K562 (cell line): ENCODE measurements around the gene SLC7A8. TPM values are rescaled to one million over a fixed set of nuclear protein-coding genes. Genes with fewer than 3 reads are reported as not detected.

ENCODE experiments used
- ATAC-seq: fragments of 200-7000 bp; cut with Tn5 transposase; 3 replicates; pipeline ENCODE4 v1.9.1; 2020; ENCODE audit warnings: moderate library complexity
- BruUV-seq: library from RNA; stranded (reverse); fragments of 400-500 nt; replicated peaks from 2 replicates; lab custom pipeline; 2021; lab: Mats Ljungman, UMichigan
- CTCF ChIA-PET: fragments of 300-600 bp; formaldehyde crosslinking; extraction: SDS; loops from one replicate; lab custom pipeline; 2021; ENCODE audit warnings: low intra/inter-chr PET ratio; lab: Yijun Ruan, JAX
- POLR2A ChIA-PET: fragments of 300-600, 350-650 bp; sonication (Branson Sonifier 250); formaldehyde crosslinking; extraction: SDS; loops from one replicate; lab custom pipeline; 2021; ENCODE audit warnings: antibody characterized with exemption, inconsistent platforms; lab: Yijun Ruan, JAX
- DNase-seq, 4 experiments: peaks; one replicate each; pipeline versions ENCODE4 v3.0.0 to v3.0.0-alpha.2; 2011 to 2018; ENCODE audit warnings: low spot score in 3 of 4, mixed read lengths in 3 of 4; ENCODE audit errors: extremely low read depth in 1 of 4
- FAIRE-seq: peaks from 2 replicates; lab custom pipeline; 2011; peaks lifted over from hg19 to GRCh38; lab: Jason Lieb, UNC
- H2AFZ ChIP-seq: 2 replicates; pipeline ENCODE4 v1.6.0; 2011; ENCODE audit warnings: low read depth, low read length, control low read depth, inconsistent platforms
- H3K27ac ChIP-seq: fragments of 200-600 bp; 3 replicates; pipeline ENCODE4 v1.8.0; 2011; ENCODE audit warnings: low read depth, mild to moderate bottlenecking, control low read depth, inconsistent platforms, low read length, moderate library complexity, mixed read lengths; ENCODE audit errors: extremely low read depth
- H3K27me3 ChIP-seq, 2 experiments: fragments of 300-600 bp in 1 of 2; 2 replicates in 1 of 2; 3 replicates in 1 of 2; pipeline versions ENCODE4 v1.6.0 to v1.8.0; 2011; ENCODE audit warnings: inconsistent platforms in 2 of 2, low read length in 2 of 2, mild to moderate bottlenecking in 1 of 2, mixed read lengths in 1 of 2, moderate library complexity in 1 of 2; ENCODE audit not compliant: control insufficient read depth in 2 of 2, insufficient read depth in 2 of 2
- H3K36me3 ChIP-seq: fragments of 300-600 bp; 3 replicates; pipeline ENCODE4 v1.8.0; 2011; ENCODE audit warnings: mild to moderate bottlenecking, low read length, inconsistent platforms; ENCODE audit not compliant: control insufficient read depth, insufficient read depth
- H3K4me1 ChIP-seq, 2 experiments: fragments of 200-600 bp in 1 of 2; replicated peaks in 1 of 2; 2 replicates in 1 of 2; 3 replicates in 1 of 2; pipeline versions ENCODE4 v1.5.1 to v1.8.0; 2011; ENCODE audit warnings: inconsistent platforms in 2 of 2, low read length in 2 of 2, mild to moderate bottlenecking in 1 of 2, mixed read lengths in 1 of 2, moderate library complexity in 1 of 2; ENCODE audit not compliant: control insufficient read depth in 2 of 2, insufficient read depth in 2 of 2
- H3K4me2 ChIP-seq: 2 replicates; pipeline ENCODE4 v1.6.1; 2011; ENCODE audit warnings: low read length, control low read depth, inconsistent platforms, mixed read lengths; ENCODE audit not compliant: insufficient read depth
- H3K4me3 ChIP-seq: fragments of 200-600 bp; sonication (generic), shearing (Covaris generic); 2 replicates; pipeline ENCODE4 v1.5.1; 2016; ENCODE audit warnings: control low read depth, inconsistent platforms
- H3K79me2 ChIP-seq: fragments of 200-600 bp; 3 replicates; pipeline ENCODE4 v1.8.0; 2011; ENCODE audit warnings: low read length, inconsistent platforms; ENCODE audit not compliant: control insufficient read depth, insufficient read depth
- H3K9ac ChIP-seq, 2 experiments: 2 replicates each; pipeline versions ENCODE4 v1.6.0 to v1.6.1; 2011; ENCODE audit warnings: low read depth in 2 of 2, low read length in 2 of 2, control low read depth in 1 of 2, inconsistent platforms in 1 of 2, mild to moderate bottlenecking in 1 of 2, mixed read lengths in 1 of 2; ENCODE audit not compliant: insufficient read depth in 1 of 2
- H3K9me1 ChIP-seq: one replicate; pipeline ENCODE4 v1.6.0; 2011; ENCODE audit warnings: inconsistent platforms, mild to moderate bottlenecking, low read length, moderate library complexity; ENCODE audit not compliant: control insufficient read depth, insufficient read depth
- H3K9me3 ChIP-seq: replicated peaks from 2 replicates; pipeline ENCODE4 v1.5.1; 2011; ENCODE audit warnings: low read depth, low read length, inconsistent platforms; ENCODE audit not compliant: control insufficient read depth, insufficient read depth
- H4K20me1 ChIP-seq: replicated peaks from 2 replicates; pipeline ENCODE4 v1.6.1; 2011; ENCODE audit warnings: low read length, inconsistent platforms, mixed read lengths; ENCODE audit not compliant: control insufficient read depth, insufficient read depth
- BRD4 ChIP-seq: fragments of 200-600 bp; sonication (generic); IDR thresholded peaks from 2 replicates; pipeline ENCODE4 v1.6.1; 2017; ENCODE audit warnings: inconsistent platforms
- CHD1 ChIP-seq: fragments of 200-600 bp; sonication (generic); IDR thresholded peaks from one replicate; pipeline ENCODE4 v1.6.1; 2012; ENCODE audit warnings: mild to moderate bottlenecking, moderate library complexity, low read length, inconsistent platforms
- ETV6 ChIP-seq, 3 experiments: fragments of 150-350 bp in 1 of 3; sonication (generic) in 1 of 3; formaldehyde crosslinking in 1 of 3; IDR thresholded peaks; 2 replicates each; pipeline versions ENCODE4 v1.6.1 to v1.8.0; 2014 to 2022; ENCODE audit warnings: borderline replicate concordance in 2 of 3, low read depth in 2 of 3, antibody characterized with exemption in 1 of 3, low read length in 1 of 3, mild to moderate bottlenecking in 1 of 3, missing genetic modification reagents in 1 of 3
- KDM1A ChIP-seq, 2 experiments: fragments of 450-650 bp; IDR thresholded peaks; 2 replicates each; pipeline ENCODE4 v1.6.1; 2016; ENCODE audit warnings: mild to moderate bottlenecking in 2 of 2
- ZNF274 ChIP-seq: IDR thresholded peaks from 2 replicates; pipeline ENCODE4 v1.6.1; 2011; ENCODE audit warnings: low read depth, mild to moderate bottlenecking, low read length, moderate library complexity, borderline replicate concordance
- ZNF311 ChIP-seq: fragments of 250-450 bp; sonication (Bioruptor Pico); IDR thresholded peaks from 2 replicates; pipeline ENCODE4 v1.4.0; 2020; ENCODE audit warnings: mild to moderate bottlenecking, moderate library complexity
- WGBS: fragments of 100-300 bp; shearing (Covaris generic); methylation state at CpG from one replicate; pipeline ENCODE4 v1.1.6; 2016; ENCODE audit warnings: low coverage, mixed read lengths; ENCODE audit not compliant: insufficient coverage; ENCODE audit errors: missing lambda C conversion rate; 5-methylcytosine and 5-hydroxymethylcytosine counted together
- in situ Hi-C: fragments of 300-500 bp; cut with MboI; formaldehyde crosslinking; loops from 4 replicates; pipeline ENCODE4 v1.15.0; 2018; ENCODE audit warnings: inconsistent platforms, mixed read lengths
- intact Hi-C: fragments of 100-400 bp; cut with micrococcal nuclease; formaldehyde crosslinking; loops from 2 replicates; pipeline ENCODE4 v1.14.2; 2022
- polyA plus RNA-seq, 8 experiments: library from polyadenylated mRNA; depleted of rRNA in 4 of 8; stranded (reverse) in 5 of 8; unstranded in 3 of 8; fragments of >200 nt; fragmentation: Nextera tagmentation in 2 of 8; fragmentation: Illumina TruSeq in 1 of 8; extraction: Ambion mirVana in 2 of 8; extraction: Trizol in 1 of 8; gene quantifications; 2 replicates each; pipeline versions ENCODE4 v1.2.1 to v1.2.3, GENCODE V29; 2011 to 2014; ENCODE audit warnings: inconsistent platforms in 1 of 8, missing spikeins in 1 of 8
- total RNA-seq, 7 experiments: library from RNA; depleted of rRNA in 6 of 7; stranded (reverse); fragments of >200 nt in 6 of 7; fragmentation: Illumina TruSeq in 2 of 7; extraction: Trizol in 2 of 7; gene quantifications; 2 replicates each; pipeline versions ENCODE4 v1.2.1 to v1.2.3, GENCODE V29; 2011 to 2021; ENCODE audit warnings: low replicate concordance in 1 of 7

Gene SLC7A8
- total and polyA plus RNA-seq, 9 of the 15 experiments (the other 6 are each of a cell fraction or from before 2014, with no cell fraction given): 2.0 to 33.0 (median 6.0) TPM

- H3K4me1 ChIP-seq: peaks cover 50 to 70% of the 10 kb centered on the region in 2 experiments
- H3K9ac ChIP-seq: 0 out of 4 replicates have a peak overlapping the region, but pooled peaks of 1 of the 2 experiments have one; percentile 38
- H2AFZ ChIP-seq: no peak overlapping the region
- no peaks in the 10 kb centered on the region for H3K9me1 ChIP-seq
- BruUV-seq: no TSS peak
- H3K27ac ChIP-seq: no peak overlapping the region
- no peaks in the 10 kb centered on the region for H4K20me1 ChIP-seq
- CTCF ChIA-PET: interaction anchor here (1.3 to 7.4 kb wide), 5 partner anchors 64 to 258 kb away, joined by 3 to 310 read pairs (median 19); partner anchors contain the start of genes PPP1R3E and SLC7A8
- H3K79me2 ChIP-seq: no peaks in the 10 kb centered on the region
- WGBS: 86% methylated on average over 6 of the region's 6 CpGs
- no peaks in the 10 kb centered on the region for H3K9me3 ChIP-seq
- in situ Hi-C loops (loop anchor here (5.0 kb wide), 1 partner anchor 65 kb away; no protein-coding TSS in a partner anchor), intact Hi-C loops (loop anchor here (5.0 kb wide), 3 partner anchors 45 to 440 kb away; partner anchors contain the start of gene PPP1R3E)
- POLR2A ChIA-PET: interaction anchor here (0.6 to 1.5 kb wide), 2 partner anchors 31 to 56 kb away, joined by 3 read pairs; no protein-coding TSS in a partner anchor
- no peak for FAIRE-seq
- no peak for DNase-seq
- no peak for ATAC-seq
- no peak overlapping the region for H3K4me3 ChIP-seq
- H3K27me3 ChIP-seq: no peaks in the 10 kb centered on the region
- H3K36me3 ChIP-seq: no peaks in the 10 kb centered on the region
- TF ChIP-seq BRD4: no peak
- TF ChIP-seq ZNF311 (CRISPR knock-in tag): no peak
- no peak for TF ChIP-seq ETV6 (IDR thresholded peaks at IDR 0.05; ENCODE audit: borderline replicate concordance in 1 of 2, low read depth in 2 of 2, low read length in 1 of 2)
- no peak for TF ChIP-seq ETV6 (CRISPR knock-in tag; IDR thresholded peaks at IDR 0.05; ENCODE audit: borderline replicate concordance)
- H3K4me2 ChIP-seq: no peak overlapping the region
Observed at GRCh38 chr14:23122086-23122485, 61.4 kb downstream of the SLC7A8 start.

- DNase-seq (no peak), ATAC-seq (no peak), FAIRE-seq (no peak)
- no peak overlapping the region for H3K9ac ChIP-seq
- no peaks in the 10 kb centered on the region for H3K27me3 ChIP-seq
- H3K9me1 ChIP-seq: no peaks in the 10 kb centered on the region
- H3K9me3 ChIP-seq: no peaks in the 10 kb centered on the region
- 52% methylated on average over 6 of the region's 6 CpGs for WGBS
- no peak for TF ChIP-seq CHD1
- peak; percentile 2; the same call in 1 of the 2 replicates for TF ChIP-seq ZNF274
- TF ChIP-seq KDM1A (IDR thresholded peaks at IDR 0.05): 0 out of 4 replicates have a peak, but pooled peaks of 1 of the 2 experiments have one; percentile 7
- H3K4me2 ChIP-seq: no peak overlapping the region
- ChIA-PET CTCF (interaction anchor here (0.8 to 7.4 kb wide), 13 partner anchors 12 to 441 kb away, joined by 3 to 310 read pairs (median 11); partner anchors contain the start of genes PPP1R3E and SLC7A8), POLR2A (interaction anchor here (0.6 to 1.5 kb wide), 10 partner anchors 9 to 205 kb away, joined by 3 to 5 read pairs (median 3); no protein-coding TSS in a partner anchor)
- in situ Hi-C loops (loop anchor here (5.0 kb wide), 1 partner anchor 66 kb away; no protein-coding TSS in a partner anchor), intact Hi-C loops (loop anchor here (2.0 to 5.0 kb wide), 4 partner anchors 25 to 441 kb away; partner anchors contain the start of gene PPP1R3E)
- no peaks in the 10 kb centered on the region for H4K20me1 ChIP-seq
- H2AFZ ChIP-seq: no peak overlapping the region
- no peaks in the 10 kb centered on the region for H3K79me2 ChIP-seq
- H3K4me3 ChIP-seq: no peak overlapping the region
- H3K27ac ChIP-seq: no peak overlapping the region
- H3K36me3 ChIP-seq: no peaks in the 10 kb centered on the region
- peaks cover 50 to 64% of the 10 kb centered on the region in 2 experiments for H3K4me1 ChIP-seq
- BruUV-seq: no TSS peak
Observed at GRCh38 chr14:23121361-23121771, 62.1 kb downstream of the SLC7A8 start.
